ENCODE data around the gene CARTPT.

Gene CARTPT

DNA sequence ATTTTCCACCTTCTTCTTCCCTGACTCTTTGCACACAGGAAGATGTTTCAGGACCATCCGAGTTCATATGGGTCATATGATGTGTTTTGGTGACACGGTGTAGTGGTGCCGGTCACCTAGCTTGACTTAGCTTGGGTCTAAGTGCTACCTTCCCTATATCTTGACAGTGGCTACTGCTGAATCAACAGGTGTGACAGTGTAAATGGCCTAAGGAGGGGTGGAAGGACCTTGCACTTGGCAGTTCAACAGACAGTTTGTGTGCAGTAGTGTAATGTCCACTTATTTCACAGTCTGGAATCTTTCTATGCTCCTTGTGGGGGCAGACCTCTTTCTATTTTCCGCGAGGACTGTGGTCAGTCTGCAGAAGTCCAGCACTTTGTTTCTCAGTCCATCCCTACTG, 43.8 kb downstream of the CARTPT start:
- Histone ChIP-seq H3K27me3 (ENCODE audit: insufficient read depth, poor library complexity, severe bottlenecking) (no peaks in the 10 kb centered on the region), H3K4me3 (replicated peaks; ENCODE audit: insufficient read depth, low read length) (no peak overlapping the region), H3K27ac (replicated peaks) (no peak overlapping the region)
- no peak for DNase-seq (ENCODE audit: low read depth in 1 of 2, low spot score in 1 of 2)
- TF ChIP-seq, protein P1, sequence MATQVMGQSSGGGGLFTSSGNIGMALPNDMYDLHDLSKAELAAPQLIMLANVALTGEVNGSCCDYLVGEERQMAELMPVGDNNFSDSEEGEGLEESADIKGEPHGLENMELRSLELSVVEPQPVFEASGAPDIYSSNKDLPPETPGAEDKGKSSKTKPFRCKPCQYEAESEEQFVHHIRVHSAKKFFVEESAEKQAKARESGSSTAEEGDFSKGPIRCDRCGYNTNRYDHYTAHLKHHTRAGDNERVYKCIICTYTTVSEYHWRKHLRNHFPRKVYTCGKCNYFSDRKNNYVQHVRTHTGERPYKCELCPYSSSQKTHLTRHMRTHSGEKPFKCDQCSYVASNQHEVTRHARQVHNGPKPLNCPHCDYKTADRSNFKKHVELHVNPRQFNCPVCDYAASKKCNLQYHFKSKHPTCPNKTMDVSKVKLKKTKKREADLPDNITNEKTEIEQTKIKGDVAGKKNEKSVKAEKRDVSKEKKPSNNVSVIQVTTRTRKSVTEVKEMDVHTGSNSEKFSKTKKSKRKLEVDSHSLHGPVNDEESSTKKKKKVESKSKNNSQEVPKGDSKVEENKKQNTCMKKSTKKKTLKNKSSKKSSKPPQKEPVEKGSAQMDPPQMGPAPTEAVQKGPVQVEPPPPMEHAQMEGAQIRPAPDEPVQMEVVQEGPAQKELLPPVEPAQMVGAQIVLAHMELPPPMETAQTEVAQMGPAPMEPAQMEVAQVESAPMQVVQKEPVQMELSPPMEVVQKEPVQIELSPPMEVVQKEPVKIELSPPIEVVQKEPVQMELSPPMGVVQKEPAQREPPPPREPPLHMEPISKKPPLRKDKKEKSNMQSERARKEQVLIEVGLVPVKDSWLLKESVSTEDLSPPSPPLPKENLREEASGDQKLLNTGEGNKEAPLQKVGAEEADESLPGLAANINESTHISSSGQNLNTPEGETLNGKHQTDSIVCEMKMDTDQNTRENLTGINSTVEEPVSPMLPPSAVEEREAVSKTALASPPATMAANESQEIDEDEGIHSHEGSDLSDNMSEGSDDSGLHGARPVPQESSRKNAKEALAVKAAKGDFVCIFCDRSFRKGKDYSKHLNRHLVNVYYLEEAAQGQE (IDR thresholded peaks at IDR 0.05; ENCODE audit: insufficient replicate concordance, low read depth), result no peak
- TF ChIP-seq POLR2AphosphoS5 (IDR thresholded peaks at IDR 0.05; ENCODE audit: low read depth), result no peak
- TF ChIP-seq, protein P2, sequence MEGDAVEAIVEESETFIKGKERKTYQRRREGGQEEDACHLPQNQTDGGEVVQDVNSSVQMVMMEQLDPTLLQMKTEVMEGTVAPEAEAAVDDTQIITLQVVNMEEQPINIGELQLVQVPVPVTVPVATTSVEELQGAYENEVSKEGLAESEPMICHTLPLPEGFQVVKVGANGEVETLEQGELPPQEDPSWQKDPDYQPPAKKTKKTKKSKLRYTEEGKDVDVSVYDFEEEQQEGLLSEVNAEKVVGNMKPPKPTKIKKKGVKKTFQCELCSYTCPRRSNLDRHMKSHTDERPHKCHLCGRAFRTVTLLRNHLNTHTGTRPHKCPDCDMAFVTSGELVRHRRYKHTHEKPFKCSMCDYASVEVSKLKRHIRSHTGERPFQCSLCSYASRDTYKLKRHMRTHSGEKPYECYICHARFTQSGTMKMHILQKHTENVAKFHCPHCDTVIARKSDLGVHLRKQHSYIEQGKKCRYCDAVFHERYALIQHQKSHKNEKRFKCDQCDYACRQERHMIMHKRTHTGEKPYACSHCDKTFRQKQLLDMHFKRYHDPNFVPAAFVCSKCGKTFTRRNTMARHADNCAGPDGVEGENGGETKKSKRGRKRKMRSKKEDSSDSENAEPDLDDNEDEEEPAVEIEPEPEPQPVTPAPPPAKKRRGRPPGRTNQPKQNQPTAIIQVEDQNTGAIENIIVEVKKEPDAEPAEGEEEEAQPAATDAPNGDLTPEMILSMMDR (IDR thresholded peaks at IDR 0.05; ENCODE audit: insufficient read depth, low read length), result no peak
- TF ChIP-seq GABPA (IDR thresholded peaks at IDR 0.05; ENCODE audit: low read depth), result no peak

DNA sequence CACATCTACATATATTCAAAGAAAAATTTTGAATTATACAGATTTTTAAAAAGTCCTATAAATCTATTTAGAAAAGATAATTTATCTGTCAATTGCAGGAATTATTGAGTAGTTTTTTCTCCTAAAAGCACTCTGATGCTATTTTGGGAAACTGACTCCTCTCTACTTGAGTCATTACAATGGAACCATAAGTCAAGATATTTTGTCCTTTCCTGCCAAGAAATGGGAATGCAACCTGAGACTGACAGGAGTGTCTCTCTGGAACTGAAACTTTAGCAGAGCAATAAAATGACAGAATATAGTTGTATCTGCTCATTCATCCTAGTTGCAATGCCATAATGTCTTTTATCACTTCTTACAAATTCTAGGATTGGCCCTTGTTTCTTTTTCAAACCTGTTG, 48.6 kb downstream of the CARTPT start:
- no peak overlapping the region for H3K27ac ChIP-seq (replicated peaks)
- TF ChIP-seq, protein P2 (IDR thresholded peaks at IDR 0.05; ENCODE audit: insufficient read depth, low read length), result no peak
- TF ChIP-seq, protein P1 (IDR thresholded peaks at IDR 0.05; ENCODE audit: insufficient replicate concordance, low read depth), result no peak
- TF ChIP-seq GABPA (IDR thresholded peaks at IDR 0.05; ENCODE audit: low read depth), result no peak
- TF ChIP-seq POLR2AphosphoS5 (IDR thresholded peaks at IDR 0.05; ENCODE audit: low read depth), result no peak
- no peak for TF ChIP-seq SPI1 (IDR thresholded peaks at IDR 0.05; ENCODE audit: borderline replicate concordance, low read depth)
- DNase-seq (ENCODE audit: low read depth in 1 of 2, low spot score in 1 of 2), result no peak
- no peaks in the 10 kb centered on the region for H3K27me3 ChIP-seq (ENCODE audit: insufficient read depth, poor library complexity, severe bottlenecking)
- H3K4me3 ChIP-seq (replicated peaks; ENCODE audit: insufficient read depth, low read length), result no peak overlapping the region

GRCh38 chr5:71769287-71769686, 50.2 kb downstream of the CARTPT start:
- Histone ChIP-seq H3K27ac (replicated peaks) (no peak overlapping the region), H3K27me3 (ENCODE audit: insufficient read depth, poor library complexity, severe bottlenecking) (no peaks in the 10 kb centered on the region), H3K4me3 (replicated peaks; ENCODE audit: insufficient read depth, low read length) (no peak overlapping the region)
- no peak for TF ChIP-seq GABPA (IDR thresholded peaks at IDR 0.05; ENCODE audit: low read depth)
- TF ChIP-seq, protein P2 (IDR thresholded peaks at IDR 0.05; ENCODE audit: insufficient read depth, low read length), result no peak
- no peak for TF ChIP-seq SPI1 (IDR thresholded peaks at IDR 0.05; ENCODE audit: borderline replicate concordance, low read depth)
- no peak for TF ChIP-seq POLR2AphosphoS5 (IDR thresholded peaks at IDR 0.05; ENCODE audit: low read depth)
- TF ChIP-seq, protein P1 (IDR thresholded peaks at IDR 0.05; ENCODE audit: insufficient replicate concordance, low read depth), result no peak
- no peak for DNase-seq (ENCODE audit: low read depth in 1 of 2, low spot score in 1 of 2)

Measured in HL-60 (cell line).